Measurements from ENCODE around the gene PLXNA2.

DNA sequence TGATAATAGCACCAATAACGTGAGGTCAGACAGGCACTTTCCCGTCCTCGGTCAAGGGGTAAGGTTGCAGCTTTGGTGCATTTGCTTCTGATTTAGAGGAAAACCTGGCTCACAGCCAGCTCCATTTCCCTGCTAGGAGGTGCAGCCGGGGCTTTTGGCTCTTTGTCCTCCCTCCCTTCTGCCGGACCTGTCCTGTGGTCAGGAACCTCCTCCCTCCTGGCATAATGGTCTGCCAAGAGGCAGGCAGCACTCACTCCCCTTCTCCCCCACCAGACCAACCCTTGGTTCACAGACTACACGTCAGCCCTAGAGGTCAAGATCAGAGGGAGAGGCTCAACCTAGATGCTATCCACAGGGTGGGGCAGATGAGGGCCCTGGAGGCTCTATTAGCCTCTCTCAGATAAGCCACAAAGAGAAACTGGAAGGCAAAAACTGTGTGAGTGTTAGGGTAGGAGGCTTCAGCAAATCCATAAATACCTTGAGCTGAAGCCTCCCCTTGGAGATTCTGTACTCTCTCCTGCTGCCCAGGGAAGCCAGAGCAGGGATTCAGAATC lies 64.8 kb downstream of the PLXNA2 start:
- TF ChIP-seq, protein P1, sequence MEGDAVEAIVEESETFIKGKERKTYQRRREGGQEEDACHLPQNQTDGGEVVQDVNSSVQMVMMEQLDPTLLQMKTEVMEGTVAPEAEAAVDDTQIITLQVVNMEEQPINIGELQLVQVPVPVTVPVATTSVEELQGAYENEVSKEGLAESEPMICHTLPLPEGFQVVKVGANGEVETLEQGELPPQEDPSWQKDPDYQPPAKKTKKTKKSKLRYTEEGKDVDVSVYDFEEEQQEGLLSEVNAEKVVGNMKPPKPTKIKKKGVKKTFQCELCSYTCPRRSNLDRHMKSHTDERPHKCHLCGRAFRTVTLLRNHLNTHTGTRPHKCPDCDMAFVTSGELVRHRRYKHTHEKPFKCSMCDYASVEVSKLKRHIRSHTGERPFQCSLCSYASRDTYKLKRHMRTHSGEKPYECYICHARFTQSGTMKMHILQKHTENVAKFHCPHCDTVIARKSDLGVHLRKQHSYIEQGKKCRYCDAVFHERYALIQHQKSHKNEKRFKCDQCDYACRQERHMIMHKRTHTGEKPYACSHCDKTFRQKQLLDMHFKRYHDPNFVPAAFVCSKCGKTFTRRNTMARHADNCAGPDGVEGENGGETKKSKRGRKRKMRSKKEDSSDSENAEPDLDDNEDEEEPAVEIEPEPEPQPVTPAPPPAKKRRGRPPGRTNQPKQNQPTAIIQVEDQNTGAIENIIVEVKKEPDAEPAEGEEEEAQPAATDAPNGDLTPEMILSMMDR (conservative IDR thresholded peaks at IDR 0.05; ENCODE audit: low read depth, low read length) = no peak
- no peak for TF ChIP-seq EZH2 (IDR thresholded peaks at IDR 0.05; ENCODE audit: borderline replicate concordance, low read depth, low read length, poor library complexity, severe bottlenecking)
